EL (cell line): ENCODE data around the gene CDH12.
"Not testable (repeated sequence)": the region's sequence is repeated elsewhere in the genome, so short reads cannot be mapped to it uniquely, and the experiment has no call there.

Experiments used
- DNase-seq: peaks from one replicate; pipeline ENCODE4 v3.0.0-alpha.2; 2016

CDH12 gene

DNA sequence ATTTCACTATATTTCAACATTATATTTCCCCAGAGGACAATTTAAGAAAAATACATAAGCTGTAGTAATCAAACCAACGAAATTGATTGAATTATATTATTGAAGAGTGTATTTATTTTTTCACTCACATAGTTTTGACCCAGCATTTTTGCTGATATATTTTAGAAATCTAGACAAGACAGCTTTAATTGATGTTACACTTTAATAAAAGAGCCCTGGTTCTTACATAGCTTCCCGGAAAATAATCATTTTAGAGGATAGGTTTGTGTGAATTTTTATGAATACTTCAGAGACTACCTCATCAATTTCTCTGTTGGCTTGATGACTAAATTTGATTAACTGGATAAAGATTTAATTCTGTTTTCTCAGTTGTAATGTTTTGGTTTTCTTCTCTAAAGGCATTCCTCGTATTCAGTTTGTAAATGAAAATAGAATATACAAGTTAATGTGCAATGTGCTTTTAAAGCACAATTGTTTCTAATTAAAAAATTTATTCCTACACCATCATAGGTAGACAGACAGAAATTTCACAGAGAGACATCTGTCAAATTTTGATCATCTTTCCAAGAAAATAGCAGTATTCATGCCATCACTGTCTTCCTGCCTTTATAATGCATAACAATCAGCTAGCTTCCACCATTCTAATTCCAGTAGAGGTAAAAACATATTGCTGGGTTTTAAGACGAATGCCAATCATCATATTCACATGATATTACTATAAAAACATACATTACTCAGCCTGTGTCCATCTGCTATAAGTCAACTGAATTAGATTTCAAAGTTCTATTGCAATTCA lies 441.4 kb downstream of the CDH12 start:
- no peak for DNase-seq

DNA sequence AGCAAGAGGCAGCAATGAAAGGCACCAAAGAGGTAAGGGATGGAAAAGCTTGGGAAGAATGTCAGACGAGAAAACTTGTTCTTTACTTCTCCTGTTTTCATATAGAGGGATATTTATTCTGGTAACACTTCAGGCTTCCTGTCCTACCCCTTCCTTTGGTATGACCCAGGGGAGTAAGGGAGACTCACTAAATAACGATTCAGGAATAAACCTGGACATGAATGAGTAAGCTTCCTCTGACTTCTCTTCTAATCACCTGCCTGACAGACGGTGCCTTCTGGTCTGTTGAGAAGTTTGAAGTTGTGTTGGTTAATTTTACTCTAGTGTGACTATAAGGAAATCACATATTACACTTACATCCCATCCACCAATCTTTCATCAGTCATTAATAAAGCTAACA lies 461.2 kb downstream of the CDH12 start:
- DNase-seq = no peak

DNA sequence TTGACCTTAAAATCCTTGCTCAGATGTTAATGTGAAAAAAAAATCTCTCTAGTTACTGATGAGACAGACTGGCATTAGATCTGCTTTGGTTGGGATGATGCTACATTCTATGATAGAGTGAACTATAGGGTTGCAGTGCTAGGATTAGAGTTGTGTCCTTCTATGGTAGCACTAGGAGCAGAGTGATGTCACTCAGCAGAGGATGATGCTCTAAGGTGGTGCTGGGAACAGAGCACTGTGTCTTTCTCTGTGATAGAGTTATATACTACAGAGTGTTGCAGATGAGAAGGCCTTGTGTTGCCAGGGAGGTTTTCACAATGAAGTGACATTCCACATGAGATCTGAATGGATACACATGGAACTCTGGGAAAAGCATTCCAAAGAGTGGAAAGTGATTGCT lies 462.3 kb downstream of the CDH12 start:
- no peak for DNase-seq

DNA sequence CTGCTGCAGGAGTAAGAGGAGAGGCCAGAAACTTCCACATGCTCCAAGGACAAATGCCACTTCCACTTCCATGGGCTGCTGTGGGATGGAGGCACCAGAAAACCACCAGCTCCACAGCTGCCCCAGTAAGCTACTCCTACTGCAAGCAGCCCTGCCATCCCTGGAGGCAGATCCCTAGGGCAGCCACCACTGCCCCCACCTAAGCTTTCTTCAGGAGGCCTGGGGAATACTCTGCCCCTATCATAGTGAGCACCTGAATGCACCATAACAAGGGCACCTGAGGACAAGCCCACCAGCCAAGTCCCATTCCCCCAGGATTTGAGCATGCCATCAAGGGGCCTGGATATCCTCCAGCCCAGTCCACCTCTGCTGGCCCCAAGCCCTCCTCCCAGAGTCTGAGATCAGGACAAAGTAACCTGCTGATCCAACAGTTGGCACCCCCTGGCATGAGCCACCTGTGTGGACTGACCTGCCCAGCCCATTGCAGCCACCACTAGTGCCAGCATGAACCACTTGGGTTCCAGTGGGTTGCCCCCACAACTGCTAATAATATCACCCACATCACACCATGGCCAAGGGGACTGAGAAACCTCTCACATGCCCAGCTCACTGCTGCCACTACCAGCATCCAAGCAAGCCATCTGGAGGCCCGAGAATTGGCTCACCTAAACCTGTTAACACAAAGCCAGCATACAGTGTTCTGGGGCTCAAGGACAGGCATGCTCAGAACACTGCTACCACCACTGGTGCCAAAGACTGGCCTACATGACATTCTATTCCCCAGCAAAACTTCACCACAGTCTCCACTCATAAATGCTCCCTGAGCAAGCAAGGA lies 480.1 kb downstream of the CDH12 start:
- no peak for DNase-seq

DNA sequence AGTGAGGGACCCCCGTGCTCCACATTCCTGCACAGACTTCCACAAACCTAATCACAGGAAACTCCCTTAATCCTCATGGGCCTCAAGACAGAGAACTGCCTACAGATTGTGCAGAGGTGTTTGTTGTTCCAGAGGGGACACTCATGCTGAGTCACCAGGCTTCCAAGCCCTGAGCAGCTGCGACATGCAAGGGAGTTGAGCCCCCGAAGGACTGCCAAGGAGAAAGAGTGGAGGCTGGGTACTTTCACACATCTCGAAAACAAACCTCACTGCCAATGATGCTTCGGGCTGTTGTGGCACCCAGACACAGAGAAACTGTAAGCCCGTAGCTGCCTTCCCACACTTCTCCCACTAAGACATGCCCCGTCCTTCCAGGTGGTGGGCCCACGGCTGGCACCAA lies 480.8 kb downstream of the CDH12 start:
- DNase-seq = no peak

DNA sequence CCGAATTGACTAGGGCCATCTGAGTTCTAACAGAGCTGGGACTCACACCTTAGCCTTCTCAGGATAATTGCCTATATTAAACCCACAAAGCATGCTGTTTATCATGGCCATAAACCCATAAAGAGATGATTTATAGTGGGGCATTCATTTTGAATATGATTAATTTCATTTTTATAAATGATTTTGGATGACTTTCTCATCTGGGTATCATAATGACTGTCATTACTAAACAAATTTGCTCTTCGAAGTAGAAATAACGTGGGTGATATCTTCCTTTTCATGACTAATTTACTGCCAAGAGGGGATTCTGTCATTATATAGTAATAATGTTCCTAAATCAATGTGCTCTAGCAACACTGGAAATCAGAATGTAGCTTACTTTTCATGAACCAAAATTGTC lies 498.2 kb downstream of the CDH12 start:
- DNase-seq = no peak

DNA sequence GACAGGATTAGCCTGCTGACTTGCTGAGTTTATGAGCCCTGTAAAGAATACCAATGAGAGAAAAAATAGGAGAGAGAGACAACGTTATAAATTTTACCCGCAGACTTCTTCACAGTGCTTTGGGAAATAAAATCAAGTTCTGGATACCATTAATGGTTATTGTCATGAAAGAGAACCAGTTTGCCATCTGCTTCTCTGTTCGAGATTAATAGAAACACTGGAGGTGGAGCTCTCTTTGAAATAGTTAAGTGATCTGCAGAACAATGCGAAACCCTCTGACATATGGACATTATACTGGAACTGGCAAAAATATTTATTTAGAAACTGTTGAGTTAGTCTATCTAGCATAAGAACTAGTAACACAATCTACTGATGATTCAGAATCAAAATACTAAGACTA lies 500.7 kb downstream of the CDH12 start:
- no peak for DNase-seq

DNA sequence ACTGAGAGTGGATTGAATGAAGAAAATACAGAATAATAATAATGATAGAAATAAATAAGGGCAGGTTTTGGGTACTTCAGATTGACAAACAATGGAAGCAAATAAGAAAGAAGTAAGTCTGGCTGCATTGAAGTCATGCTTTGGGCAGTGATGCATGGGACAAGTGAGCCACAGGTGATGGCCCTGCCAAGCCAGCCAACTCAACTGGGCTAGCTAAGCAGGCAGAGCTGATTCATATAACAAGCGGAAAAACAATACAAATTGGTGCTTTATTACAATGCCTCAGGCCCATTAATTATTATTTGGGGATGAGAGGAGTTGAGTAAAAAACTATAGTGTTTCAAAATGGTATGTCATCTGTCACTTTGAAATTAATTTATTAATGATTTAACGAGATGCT lies 502.0 kb downstream of the CDH12 start:
- DNase-seq = no peak

DNA sequence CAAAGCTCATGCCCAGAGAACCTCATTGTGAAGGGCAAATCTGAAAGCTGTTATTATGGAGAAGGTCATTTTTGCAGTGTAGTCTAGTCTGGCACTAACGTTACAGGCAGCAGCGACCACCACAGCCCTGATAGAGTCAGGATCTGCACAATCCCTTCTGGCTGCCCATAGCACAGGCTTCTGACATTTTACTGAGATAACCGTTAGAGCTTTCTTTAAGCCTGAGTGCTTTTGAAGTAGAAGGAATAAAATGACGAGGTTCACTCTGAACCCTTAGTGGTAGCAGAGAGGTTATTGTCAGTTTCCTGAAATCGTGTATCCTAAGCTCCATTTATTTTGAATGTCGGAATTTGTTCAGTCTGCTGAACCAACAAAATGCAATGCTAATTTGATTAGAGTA lies 505.1 kb downstream of the CDH12 start:
- DNase-seq = no peak

DNA sequence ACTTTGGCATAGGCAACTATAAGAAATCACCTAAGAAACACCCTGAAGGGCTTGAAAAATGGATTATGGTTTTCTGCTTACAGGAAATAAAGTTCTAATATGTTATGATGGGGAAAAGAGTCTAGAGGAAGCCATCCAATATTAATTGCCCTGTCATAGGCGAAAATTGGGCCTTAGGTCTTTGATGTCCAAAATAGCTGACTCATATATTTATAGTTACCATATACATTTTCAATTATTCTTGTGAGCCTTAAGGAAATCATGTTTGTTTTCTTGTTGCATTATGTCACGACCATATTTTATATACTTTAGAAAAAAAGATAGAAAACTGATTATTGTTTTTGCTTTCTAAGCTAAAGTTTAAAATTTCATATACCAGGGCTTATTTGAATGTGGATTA lies 509.1 kb downstream of the CDH12 start:
- DNase-seq = no peak

DNA sequence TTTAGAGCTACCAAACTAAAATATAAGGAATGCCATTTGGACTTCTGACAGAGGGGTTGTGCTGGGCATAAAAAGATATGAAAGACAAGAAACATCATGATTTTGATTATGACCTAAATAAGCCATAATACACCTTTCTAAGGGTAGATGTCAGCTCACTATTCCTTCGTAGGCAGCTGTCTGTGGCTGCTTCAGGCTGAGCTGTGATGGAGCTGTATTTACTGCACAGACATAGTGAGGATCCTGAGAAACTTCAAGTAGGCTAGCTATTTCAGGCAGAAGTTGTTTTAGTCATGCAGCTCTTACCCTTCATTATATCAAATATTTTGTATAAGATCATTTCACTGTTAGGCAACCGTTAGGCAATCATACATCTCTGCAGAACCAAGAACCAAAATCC lies 511.7 kb downstream of the CDH12 start:
- DNase-seq = no peak

DNA sequence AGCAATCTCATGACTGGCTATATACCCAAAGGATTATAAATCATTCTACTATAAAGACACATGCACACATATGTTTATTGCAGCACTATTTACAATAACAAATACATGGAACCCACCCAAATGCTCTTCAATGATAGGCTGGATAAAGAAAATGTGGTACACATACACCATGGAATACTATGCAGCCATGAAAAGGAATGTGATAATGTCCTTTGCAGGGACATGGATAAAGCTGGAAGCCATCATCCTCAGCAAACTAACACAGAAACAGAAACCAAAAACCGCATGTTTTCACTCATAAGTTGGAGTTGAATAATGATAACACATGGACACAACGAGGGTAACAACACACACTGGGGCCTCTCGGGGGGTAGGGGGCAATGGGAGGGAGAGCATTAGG lies 520.2 kb downstream of the CDH12 start:
- DNase-seq = not testable (repeated sequence)

DNA sequence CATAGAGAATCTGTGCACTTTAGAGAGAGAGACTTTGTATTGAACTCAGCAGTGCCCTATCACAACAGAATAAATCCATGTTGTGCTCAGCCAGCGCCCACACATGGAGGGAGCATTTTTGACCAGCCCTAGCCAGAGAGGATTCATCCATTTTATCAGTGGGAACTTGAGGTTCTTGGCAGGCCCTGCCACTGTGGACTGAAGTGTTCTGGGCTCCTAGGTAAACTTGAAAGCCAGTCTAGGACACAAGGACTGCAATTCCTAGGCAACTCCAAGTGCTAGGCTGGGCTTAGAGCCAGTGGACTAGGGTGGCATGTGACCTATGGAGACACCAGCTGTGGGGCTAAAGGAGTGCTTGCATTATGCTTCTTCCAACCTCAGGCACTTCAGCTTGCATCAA lies 523.5 kb downstream of the CDH12 start:
- DNase-seq = no peak

DNA sequence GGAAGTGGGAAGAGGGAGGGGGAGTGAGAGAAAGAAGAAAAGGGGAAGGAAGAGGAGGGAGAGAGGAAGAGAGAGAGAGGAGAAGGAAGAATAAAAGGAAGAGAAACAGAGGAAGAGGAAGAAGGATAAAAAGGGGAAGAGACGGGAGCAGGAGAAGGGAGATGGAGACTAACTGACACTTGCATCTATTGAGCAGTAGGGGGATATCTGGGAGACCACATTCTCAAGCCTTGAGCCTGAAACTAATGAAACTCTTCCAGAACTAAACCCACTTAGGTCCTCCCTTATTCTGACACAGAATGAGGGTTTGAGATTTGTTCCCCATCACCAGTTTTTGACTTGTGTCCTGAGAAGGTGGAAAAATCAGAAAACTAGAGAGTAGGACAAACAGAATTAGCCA lies 533.3 kb downstream of the CDH12 start:
- no peak for DNase-seq

DNA sequence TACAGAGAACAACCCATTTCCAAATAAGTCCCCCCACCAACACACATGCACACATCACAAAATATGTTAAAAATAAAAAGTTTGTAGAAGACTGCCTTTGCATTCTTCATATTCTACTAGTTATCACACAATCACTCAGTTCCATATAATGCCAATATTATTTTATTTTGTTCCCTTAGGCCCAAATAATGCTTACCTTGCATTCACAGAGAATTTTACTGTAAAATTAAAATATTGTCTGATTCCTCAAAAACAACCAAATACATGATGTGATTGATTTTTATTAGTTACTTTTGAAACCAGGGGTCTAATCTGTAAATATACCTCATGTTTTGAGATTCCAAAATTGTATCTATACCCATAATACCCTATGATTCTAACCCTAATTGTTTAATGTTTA lies 536.9 kb downstream of the CDH12 start:
- no peak for DNase-seq

DNA sequence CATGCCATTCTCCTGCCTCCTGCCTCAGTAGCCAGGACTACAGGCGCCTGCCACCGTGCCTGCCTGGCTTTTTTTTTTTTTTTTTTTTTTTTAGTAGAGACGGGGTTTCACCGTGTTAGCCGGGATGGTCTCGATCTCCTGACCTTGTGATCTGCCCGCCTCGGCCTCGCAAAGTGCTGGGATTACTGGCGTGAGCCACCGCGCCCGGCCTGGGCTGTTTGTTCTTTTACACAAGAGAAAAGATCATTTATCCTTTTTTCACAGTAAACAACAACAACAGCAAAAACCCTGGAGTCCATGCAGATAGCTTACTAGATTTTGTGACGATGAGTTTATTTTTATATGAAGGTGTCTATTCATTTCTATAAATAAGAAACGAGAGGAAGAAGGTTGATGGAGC lies 538.1 kb downstream of the CDH12 start:
- DNase-seq = not testable (repeated sequence)

DNA sequence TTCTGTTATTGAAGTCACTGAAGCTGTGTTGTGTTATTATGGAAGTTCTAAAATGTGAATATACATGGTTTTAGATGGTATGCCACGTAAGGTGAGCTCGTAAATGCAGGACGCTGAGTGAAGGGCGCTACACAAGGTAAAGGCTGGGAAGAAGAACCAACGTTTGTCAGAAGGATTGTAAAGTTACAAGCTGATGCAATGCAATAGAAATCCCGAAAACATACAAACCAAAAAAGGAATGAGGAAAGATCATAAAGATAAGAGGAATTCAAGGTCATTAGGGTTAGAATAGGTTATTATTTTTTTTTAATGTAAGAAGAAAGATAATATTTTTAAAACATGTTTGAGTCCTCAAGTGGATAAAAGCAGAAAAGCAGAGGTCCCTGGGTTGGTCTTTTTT lies 538.6 kb downstream of the CDH12 start:
- DNase-seq = no peak

DNA sequence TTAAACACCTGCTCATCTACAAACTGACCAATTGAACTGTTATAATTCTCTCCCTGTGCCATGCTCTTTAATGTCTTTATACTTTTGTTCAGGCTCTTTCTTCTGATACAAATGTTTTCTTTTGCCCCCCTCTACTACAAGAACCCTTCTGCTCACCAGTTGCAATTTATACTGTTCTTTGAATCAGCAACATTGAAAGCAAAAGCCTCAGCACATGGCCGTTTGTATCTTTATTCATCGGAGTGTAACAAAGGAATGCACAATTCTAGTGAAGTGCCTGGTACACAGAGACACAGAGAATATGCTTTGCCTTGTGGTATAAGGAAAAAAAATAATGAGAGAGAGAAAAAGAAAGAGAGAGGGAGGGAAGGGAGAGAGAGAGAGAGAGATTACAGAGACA lies 547.1 kb downstream of the CDH12 start:
- no peak for DNase-seq

DNA sequence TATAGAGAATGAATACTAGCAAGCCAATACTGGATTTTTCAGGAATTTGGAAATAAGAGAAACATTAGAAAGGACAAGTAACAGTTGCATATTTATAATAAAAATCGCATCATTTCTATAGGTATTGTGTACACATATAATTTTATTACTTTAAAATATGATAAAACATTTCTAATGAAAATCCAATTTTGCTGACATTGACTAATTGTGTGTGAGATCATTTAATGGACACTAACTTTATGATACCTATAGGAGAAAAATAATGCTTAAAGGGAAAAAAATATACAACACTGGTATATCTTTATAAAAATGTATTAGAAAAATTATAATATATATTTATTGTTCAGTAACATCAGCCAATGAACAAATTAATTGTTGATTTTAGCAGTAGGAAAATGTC lies 557.3 kb downstream of the CDH12 start:
- DNase-seq = no peak

DNA sequence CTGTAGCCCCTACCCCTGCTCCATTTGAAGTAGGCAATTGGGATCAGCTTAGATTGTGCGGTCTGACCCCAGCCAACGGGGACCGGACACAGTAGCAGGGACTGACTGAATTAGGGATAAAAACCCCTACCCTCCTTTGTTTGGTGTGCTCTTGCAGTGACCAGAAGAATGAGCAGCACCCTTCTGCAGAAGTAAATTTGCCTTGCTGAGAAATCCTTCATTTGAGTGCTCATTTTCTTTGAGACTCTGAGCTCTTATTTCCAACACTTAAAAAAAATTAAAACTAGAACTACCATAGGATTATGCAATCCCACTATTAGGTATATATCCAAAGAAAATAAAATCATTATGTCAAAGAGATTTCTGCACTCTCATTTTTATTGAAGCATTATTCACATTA lies 560.0 kb downstream of the CDH12 start:
- DNase-seq = no peak

DNA sequence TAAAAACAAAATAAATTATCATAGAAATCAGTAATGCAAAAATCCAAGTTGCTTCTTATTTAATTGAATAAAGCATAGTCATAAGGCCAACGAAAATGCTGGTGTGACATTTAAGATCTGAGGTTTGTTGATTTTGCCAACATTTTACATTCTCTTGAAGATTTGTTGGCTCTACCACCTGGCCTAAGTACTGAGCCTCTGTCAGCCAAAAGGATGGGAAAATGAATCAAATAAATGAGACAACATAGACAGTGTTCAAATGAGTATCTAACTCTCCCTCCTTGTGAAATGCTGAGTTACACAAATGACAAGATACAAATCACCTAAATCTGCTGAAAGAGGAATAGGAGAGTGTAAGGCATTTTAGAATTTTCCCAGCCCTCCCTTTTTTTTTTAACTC lies 575.0 kb downstream of the CDH12 start:
- no peak for DNase-seq

DNA sequence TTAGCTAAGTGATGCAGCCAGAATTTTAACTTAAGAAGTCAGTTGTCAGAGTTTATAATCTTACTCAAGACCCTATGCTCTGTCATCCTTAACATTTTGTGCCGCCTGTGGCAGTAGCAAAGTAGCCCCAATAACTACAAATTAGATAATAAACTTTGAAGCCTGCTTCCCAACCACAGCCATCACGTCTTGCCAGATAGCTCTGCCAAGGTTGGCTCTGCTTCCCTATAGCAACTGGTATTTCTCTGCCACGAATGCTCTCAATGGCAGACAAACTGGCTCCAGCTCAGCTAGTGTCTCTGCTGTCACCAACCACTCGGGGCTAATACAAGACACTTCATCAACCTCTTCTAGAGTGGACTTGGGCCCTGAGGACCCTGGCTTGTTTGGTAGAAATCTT lies 576.1 kb downstream of the CDH12 start:
- no peak for DNase-seq

DNA sequence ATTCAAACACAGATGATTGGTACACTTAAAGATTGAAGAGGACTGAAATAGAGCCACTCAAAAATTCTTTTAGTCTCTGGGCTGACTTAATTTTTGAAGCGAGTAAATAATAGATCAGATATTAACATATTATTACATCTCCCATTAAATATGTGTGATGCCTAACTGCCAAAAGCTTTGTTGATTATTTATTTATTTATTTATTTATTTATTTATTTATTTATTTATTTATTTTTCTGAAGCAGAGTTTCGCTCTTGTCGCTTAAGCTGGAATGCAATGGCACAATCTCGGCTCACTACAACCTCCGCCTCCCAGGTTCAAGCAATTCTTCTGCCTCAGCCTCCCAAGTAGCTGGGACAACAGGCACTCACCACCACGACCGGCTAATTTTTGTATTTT lies 587.3 kb downstream of the CDH12 start:
- DNase-seq = not testable (repeated sequence)

DNA sequence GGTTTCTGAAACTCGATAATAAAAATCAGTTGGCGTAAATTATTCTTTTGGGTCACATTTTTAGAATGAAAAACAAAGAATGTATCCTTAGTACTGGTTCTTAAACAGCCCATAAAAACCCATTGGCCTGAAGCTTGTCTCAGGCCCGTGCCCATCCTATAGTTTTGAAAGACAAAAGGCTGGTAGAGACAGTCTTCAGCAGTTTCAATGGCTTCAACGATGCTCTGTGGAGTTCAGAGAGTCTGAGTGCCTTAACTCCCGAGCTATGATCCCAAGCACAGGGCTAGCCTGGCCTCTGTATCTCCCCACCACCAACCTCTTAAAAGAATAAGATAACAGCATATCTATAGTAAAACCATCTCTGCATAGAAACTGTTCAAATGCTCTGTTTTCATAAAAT lies 595.0 kb downstream of the CDH12 start:
- no peak for DNase-seq

DNA sequence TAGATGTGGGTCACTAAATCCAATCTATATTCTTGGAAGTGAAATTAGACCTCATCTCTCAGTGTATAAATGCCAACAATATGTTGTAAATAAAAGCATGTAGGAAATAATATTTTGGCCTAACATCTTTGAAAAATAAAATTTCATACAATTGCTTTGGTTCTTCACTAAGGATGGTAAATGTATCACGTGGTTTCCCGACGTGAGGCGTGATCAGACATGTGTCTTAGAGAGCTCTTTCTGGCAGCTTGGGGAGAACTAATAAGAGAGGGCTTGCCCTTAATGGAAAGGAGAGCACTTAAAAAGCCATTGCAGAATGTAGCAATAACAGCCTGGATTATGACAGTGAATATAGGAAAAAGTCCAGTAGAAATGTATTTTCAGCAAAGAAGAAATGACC lies 602.6 kb downstream of the CDH12 start:
- DNase-seq = no peak
